ENCODE data around the gene PIGZ. TPM values are rescaled to one million over a fixed set of nuclear protein-coding genes. Genes with fewer than 3 reads are reported as not detected.

PIGZ gene
- total RNA-seq, 1 donor from 2014 or later: 9.8 TPM

- TF ChIP-seq CTCF (IDR thresholded peaks at IDR 0.05) (no peak), POLR2A (IDR thresholded peaks at IDR 0.05) (no peak), POLR2AphosphoS5 (IDR thresholded peaks at IDR 0.05; ENCODE audit: insufficient read depth in 1 of 2, low read depth in 1 of 2) (no peak)
- no peaks in the 10 kb centered on the region for H3K4me1 ChIP-seq
- no peak for DNase-seq (ENCODE audit: extremely low spot score in 2 of 2)
- no peaks in the 10 kb centered on the region for H3K9me3 ChIP-seq
- H3K27me3 ChIP-seq: no peaks in the 10 kb centered on the region
- H3K4me3 ChIP-seq: no peak overlapping the region
- H3K36me3 ChIP-seq: no peaks in the 10 kb centered on the region
- intact Hi-C loops (cut with DNase I): no loop called here
- H3K27ac ChIP-seq: no peak overlapping the region
These were observed 18.4 kb upstream of the PIGZ start for GRCh38 chr3:196987022-196987421.

GRCh38 chr3:196985954-196986885, 17.6 kb upstream of the PIGZ start:
- intact Hi-C loops (cut with DNase I): no loop called here
- DNase-seq (ENCODE audit: extremely low spot score in 2 of 2): no peak
- no peaks in the 10 kb centered on the region for H3K36me3 ChIP-seq
- no peaks in the 10 kb centered on the region for H3K4me1 ChIP-seq
- no peaks in the 10 kb centered on the region for H3K27me3 ChIP-seq
- TF ChIP-seq POLR2AphosphoS5 (IDR thresholded peaks at IDR 0.05; ENCODE audit: insufficient read depth in 1 of 2, low read depth in 1 of 2) (no peak), CTCF (IDR thresholded peaks at IDR 0.05) (no peak), POLR2A (IDR thresholded peaks at IDR 0.05) (no peak)
- H3K27ac ChIP-seq: no peak overlapping the region
- H3K4me3 ChIP-seq: no peak overlapping the region
- no peaks in the 10 kb centered on the region for H3K9me3 ChIP-seq

- no peak overlapping the region for H3K4me3 ChIP-seq
- TF ChIP-seq POLR2AphosphoS5 (IDR thresholded peaks at IDR 0.05; ENCODE audit: insufficient read depth in 1 of 2, low read depth in 1 of 2) (no peak), POLR2A (IDR thresholded peaks at IDR 0.05) (no peak), CTCF (IDR thresholded peaks at IDR 0.05) (no peak)
- no peaks in the 10 kb centered on the region for H3K4me1 ChIP-seq
- no peaks in the 10 kb centered on the region for H3K36me3 ChIP-seq
- DNase-seq (ENCODE audit: extremely low spot score in 2 of 2): no peak
- H3K9me3 ChIP-seq: no peaks in the 10 kb centered on the region
- no peaks in the 10 kb centered on the region for H3K27me3 ChIP-seq
- intact Hi-C loops (cut with DNase I): no loop called here
- no peak overlapping the region for H3K27ac ChIP-seq
These were observed 16.7 kb upstream of the PIGZ start for GRCh38 chr3:196985298-196985697.

GRCh38 chr3:196983186-196983585, 14.6 kb upstream of the PIGZ start:
- Histone ChIP-seq H3K4me3 (no peak overlapping the region), H3K4me1 (no peaks in the 10 kb centered on the region), H3K36me3 (no peaks in the 10 kb centered on the region), H3K27me3 (no peaks in the 10 kb centered on the region), H3K9me3 (no peaks in the 10 kb centered on the region), H3K27ac (no peak overlapping the region)
- TF ChIP-seq CTCF (IDR thresholded peaks at IDR 0.05) (no peak), POLR2A (IDR thresholded peaks at IDR 0.05) (no peak), POLR2AphosphoS5 (IDR thresholded peaks at IDR 0.05; ENCODE audit: insufficient read depth in 1 of 2, low read depth in 1 of 2) (no peak)
- intact Hi-C loops (cut with DNase I): no loop called here
- DNase-seq (ENCODE audit: extremely low spot score in 2 of 2): no peak

GRCh38 chr3:196981657-196982056, 13.0 kb upstream of the PIGZ start:
- DNase-seq (ENCODE audit: extremely low spot score in 2 of 2): no peak

More at GRCh38 chr3:196981657-196982056, 13.0 kb upstream of the PIGZ start:
- Histone ChIP-seq H3K9me3 (no peaks in the 10 kb centered on the region), H3K36me3 (no peaks in the 10 kb centered on the region), H3K27me3 (no peaks in the 10 kb centered on the region), H3K27ac (no peak overlapping the region), H3K4me3 (no peak overlapping the region), H3K4me1 (no peaks in the 10 kb centered on the region)
- TF ChIP-seq POLR2A (IDR thresholded peaks at IDR 0.05): no peak
- TF ChIP-seq POLR2AphosphoS5 (IDR thresholded peaks at IDR 0.05; ENCODE audit: insufficient read depth in 1 of 2, low read depth in 1 of 2): no peak
- TF ChIP-seq CTCF (IDR thresholded peaks at IDR 0.05): no peak
- intact Hi-C loops (cut with DNase I): no loop called here
